Measurements from ENCODE around the gene SMC6. TPM values are rescaled to one million over a fixed set of nuclear protein-coding genes. Genes with fewer than 3 reads are reported as not detected.

Gene SMC6
- total and polyA plus RNA-seq, 8 donors: 3.3 to 67.4 (median 13.4) TPM

GRCh38 chr2:17661460-17661859 is 92.2 kb downstream of the SMC6 start:
- no peak overlapping the region for H3K4me3 ChIP-seq
- H3K36me3 ChIP-seq: peaks cover 0 to 46% (median 34%) of the 10 kb centered on the region in 4 donors
- no peaks in the 10 kb centered on the region for H3K9me3 ChIP-seq
- intact Hi-C loops (cut with DNase I; ENCODE audit: low total_unique reads): no loop called here
- no peak for DNase-seq
- TF ChIP-seq EP300 (IDR thresholded peaks at IDR 0.05) (no peak), POLR2A (IDR thresholded peaks at IDR 0.05) (no peak), POLR2AphosphoS5 (IDR thresholded peaks at IDR 0.05) (no peak)
- TF ChIP-seq, protein P1, sequence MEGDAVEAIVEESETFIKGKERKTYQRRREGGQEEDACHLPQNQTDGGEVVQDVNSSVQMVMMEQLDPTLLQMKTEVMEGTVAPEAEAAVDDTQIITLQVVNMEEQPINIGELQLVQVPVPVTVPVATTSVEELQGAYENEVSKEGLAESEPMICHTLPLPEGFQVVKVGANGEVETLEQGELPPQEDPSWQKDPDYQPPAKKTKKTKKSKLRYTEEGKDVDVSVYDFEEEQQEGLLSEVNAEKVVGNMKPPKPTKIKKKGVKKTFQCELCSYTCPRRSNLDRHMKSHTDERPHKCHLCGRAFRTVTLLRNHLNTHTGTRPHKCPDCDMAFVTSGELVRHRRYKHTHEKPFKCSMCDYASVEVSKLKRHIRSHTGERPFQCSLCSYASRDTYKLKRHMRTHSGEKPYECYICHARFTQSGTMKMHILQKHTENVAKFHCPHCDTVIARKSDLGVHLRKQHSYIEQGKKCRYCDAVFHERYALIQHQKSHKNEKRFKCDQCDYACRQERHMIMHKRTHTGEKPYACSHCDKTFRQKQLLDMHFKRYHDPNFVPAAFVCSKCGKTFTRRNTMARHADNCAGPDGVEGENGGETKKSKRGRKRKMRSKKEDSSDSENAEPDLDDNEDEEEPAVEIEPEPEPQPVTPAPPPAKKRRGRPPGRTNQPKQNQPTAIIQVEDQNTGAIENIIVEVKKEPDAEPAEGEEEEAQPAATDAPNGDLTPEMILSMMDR (IDR thresholded peaks at IDR 0.05): no peak
- 92 to 97% (median 95%) methylated on average over 1 of the region's 1 CpG for WGBS, 5 donors
- H3K27ac ChIP-seq: no peak overlapping the region
- no peaks in the 10 kb centered on the region for H3K4me1 ChIP-seq
- H3K27me3 ChIP-seq: no peaks in the 10 kb centered on the region

DNA sequence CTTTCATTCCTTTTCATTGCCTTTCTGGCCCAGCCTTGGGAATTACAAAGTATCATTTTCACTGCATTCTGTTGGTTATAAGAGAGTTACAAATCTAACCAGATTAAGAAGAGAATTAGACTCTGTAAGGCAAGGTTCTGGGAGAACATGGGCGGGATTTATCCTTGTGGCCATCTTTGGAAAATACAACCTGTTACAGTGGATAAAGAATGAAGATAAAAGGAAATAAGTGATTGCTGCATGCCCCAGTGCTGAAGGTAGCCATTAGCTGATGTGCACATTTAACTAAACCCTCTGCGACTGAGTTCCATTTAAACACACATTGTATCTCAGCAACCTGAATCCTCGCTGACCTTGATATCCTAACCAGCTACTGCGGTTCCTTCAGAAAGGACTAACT is 93.4 kb downstream of the SMC6 start:
- no peak for TF ChIP-seq POLR2A (IDR thresholded peaks at IDR 0.05)
- TF ChIP-seq POLR2AphosphoS5 (IDR thresholded peaks at IDR 0.05): no peak
- no peak for TF ChIP-seq EP300 (IDR thresholded peaks at IDR 0.05)
- TF ChIP-seq, protein P1 (IDR thresholded peaks at IDR 0.05): no peak
- WGBS, 5 donors: 68 to 92% (median 91%) methylated on average over 4 of the region's 4 CpGs
- intact Hi-C loops (cut with DNase I; ENCODE audit: low total_unique reads): no loop called here

GRCh38 chr2:17658251-17658843 is 95.3 kb downstream of the SMC6 start:
- intact Hi-C loops (cut with DNase I; ENCODE audit: low total_unique reads): no loop called here
- TF ChIP-seq, protein P1 (IDR thresholded peaks at IDR 0.05): no peak
- no peak for TF ChIP-seq POLR2AphosphoS5 (IDR thresholded peaks at IDR 0.05)
- no peak for TF ChIP-seq POLR2A (IDR thresholded peaks at IDR 0.05)
- no peak for TF ChIP-seq EP300 (IDR thresholded peaks at IDR 0.05)
- Histone ChIP-seq H3K36me3 (peaks cover 0 to 21% (median 12%) of the 10 kb centered on the region in 4 donors), H3K27ac (no peak overlapping the region), H3K9me3 (no peaks in the 10 kb centered on the region), H3K4me3 (no peak overlapping the region), H3K4me1 (no peaks in the 10 kb centered on the region), H3K27me3 (no peaks in the 10 kb centered on the region)
- DNase-seq: no peak
- whole genome bisulfite sequencing, 5 donors: 82 to 92% (median 91%) methylated on average over 6 of the region's 6 CpGs

More for the DNA sequence above, 93.4 kb downstream of the SMC6 start:
- peaks cover 0 to 33% (median 22%) of the 10 kb centered on the region in 4 donors for H3K36me3 ChIP-seq
- H3K27ac ChIP-seq: no peak overlapping the region
- no peaks in the 10 kb centered on the region for H3K9me3 ChIP-seq
- H3K4me1 ChIP-seq: no peaks in the 10 kb centered on the region
- H3K4me3 ChIP-seq: no peak overlapping the region
- H3K27me3 ChIP-seq: no peaks in the 10 kb centered on the region
- no peak for DNase-seq

GRCh38 chr2:17657759-17658158 is 95.9 kb downstream of the SMC6 start:
- Histone ChIP-seq H3K4me1 (no peaks in the 10 kb centered on the region), H3K4me3 (no peak overlapping the region), H3K9me3 (no peaks in the 10 kb centered on the region), H3K27me3 (no peaks in the 10 kb centered on the region), H3K27ac (no peak overlapping the region), H3K36me3 (peaks cover 0 to 21% (median 12%) of the 10 kb centered on the region in 4 donors)
- no peak for DNase-seq
- intact Hi-C loops (cut with DNase I; ENCODE audit: low total_unique reads): no loop called here
- 93 to 99% (median 97%) methylated on average over 4 of the region's 4 CpGs for WGBS, 5 donors
- TF ChIP-seq POLR2A (IDR thresholded peaks at IDR 0.05): no peak
- TF ChIP-seq, protein P1 (IDR thresholded peaks at IDR 0.05): no peak
